Activated CD8-positive, alpha-beta memory T cell treated with anti-CD3 and anti-CD28 coated beads, Interleukin-2, amount 50 U/mL, for 1 hour (primary cell): ENCODE data around the gene RBMXL2.

Experiments used
- DNase-seq: peaks from one replicate; pipeline ENCODE4 v3.0.0-alpha.2; 2020; ENCODE audit errors: extremely low read depth

The RBMXL2 gene

GRCh38 chr11:7088921-7089320, at the start of gene RBMXL2:
Gene RBMXL2, plus strand, starts transcription at chr11:7088998. Its CDS starts 123 bp downstream, at chr11:7089121.
- DNase-seq: no peak

GRCh38 chr11:7046474-7047175, 42.2 kb upstream of the RBMXL2 start:
- DNase-seq: no peak

- no peak for DNase-seq
Observed at GRCh38 chr11:7050191-7050590, 38.6 kb upstream of the RBMXL2 start.

- no peak for DNase-seq
Observed at GRCh38 chr11:7056828-7057513, 31.8 kb upstream of the RBMXL2 start.

GRCh38 chr11:7057641-7058040, 31.2 kb upstream of the RBMXL2 start:
- DNase-seq: no peak

GRCh38 chr11:7060868-7061267, 27.9 kb upstream of the RBMXL2 start:
- no peak for DNase-seq

GRCh38 chr11:7062534-7062933, 26.3 kb upstream of the RBMXL2 start:
- no peak for DNase-seq

- no peak for DNase-seq
Observed at GRCh38 chr11:7072401-7073028, 16.3 kb upstream of the RBMXL2 start.

GRCh38 chr11:7077101-7077500, 11.7 kb upstream of the RBMXL2 start:
- DNase-seq: no peak

- DNase-seq: no peak
Observed at GRCh38 chr11:7079545-7080135, 9.2 kb upstream of the RBMXL2 start.

- no peak for DNase-seq
Observed at GRCh38 chr11:7080900-7081299, 7.9 kb upstream of the RBMXL2 start.

GRCh38 chr11:7081441-7081840, 7.4 kb upstream of the RBMXL2 start:
- no peak for DNase-seq

GRCh38 chr11:7089328-7090251, 792 bp downstream of the RBMXL2 start:
- no peak for DNase-seq

- DNase-seq: no peak
Observed at GRCh38 chr11:7098235-7098832, 9.5 kb downstream of the RBMXL2 start.

GRCh38 chr11:7115780-7116179, 27.0 kb downstream of the RBMXL2 start:
- no peak for DNase-seq

GRCh38 chr11:7116370-7116769, 27.6 kb downstream of the RBMXL2 start:
- DNase-seq: no peak

- no peak for DNase-seq
Observed at GRCh38 chr11:7138051-7138450, 49.3 kb downstream of the RBMXL2 start.
